Measurements from ENCODE around the gene MAT1A. TPM values are rescaled to one million over a fixed set of nuclear protein-coding genes. Genes with fewer than 3 reads are reported as not detected.

Gene MAT1A
- total RNA-seq, 1 experiment from 2014 or later, result 1.6 TPM

GRCh38 chr10:80253266-80253962, 36.0 kb downstream of the MAT1A start:
- H3K79me2 ChIP-seq (ENCODE audit: insufficient read depth, low read length), result no peaks in the 10 kb centered on the region
- no peak for TF ChIP-seq EGR1 (IDR thresholded peaks at IDR 0.05; ENCODE audit: low read depth)
- no peak for TF ChIP-seq CEBPB (IDR thresholded peaks at IDR 0.05; ENCODE audit: low read depth)
- no peak for TF ChIP-seq REST (IDR thresholded peaks at IDR 0.05; ENCODE audit: low read depth)
- TF ChIP-seq SP1 (IDR thresholded peaks at IDR 0.05; ENCODE audit: low read depth), result no peak
- no peak for TF ChIP-seq ZNF274 (IDR thresholded peaks at IDR 0.05; ENCODE audit: low read depth, low read length)
- no peak for TF ChIP-seq TCF7L2 (IDR thresholded peaks at IDR 0.05; ENCODE audit: borderline replicate concordance, extremely low read depth, insufficient read depth, insufficient read length)
- TF ChIP-seq ELF1 (IDR thresholded peaks at IDR 0.05; ENCODE audit: borderline replicate concordance, low read depth), result no peak
- TF ChIP-seq POLR2A (IDR thresholded peaks at IDR 0.05; ENCODE audit: borderline replicate concordance, extremely low read depth, insufficient read depth, insufficient read length), result no peak
- TF ChIP-seq POLR2AphosphoS5 (IDR thresholded peaks at IDR 0.05; ENCODE audit: low read depth, low read length), result no peak
- TF ChIP-seq YY1 (IDR thresholded peaks at IDR 0.05; ENCODE audit: extremely low read depth, insufficient replicate concordance, low read depth, low read length), result no peak
- BruUV-seq (replicated peaks), result no TSS peak
- ChIA-PET POLR2A (no interaction called here), CTCF (no interaction called here), RAD21 (ENCODE audit: low non-redundant PET in 1 of 2, low total read pairs in 2 of 2, uncharacterized antibody in 2 of 2, unreplicated experiment in 2 of 2) (no interaction called here)
- no peak overlapping the region for H3K9ac ChIP-seq (ENCODE audit: low read length)
- H2AFZ ChIP-seq (ENCODE audit: low read depth, low read length, poor library complexity, severe bottlenecking), result no peak overlapping the region
- ATAC-seq (no peak), DNase-seq (ENCODE audit: low read depth, low spot score) (no peak)
- no peaks in the 10 kb centered on the region for H3K9me2 ChIP-seq (ENCODE audit: insufficient read depth)
- no peaks in the 10 kb centered on the region for H3K36me3 ChIP-seq (ENCODE audit: control insufficient read depth in 1 of 2, insufficient read depth in 2 of 2, low read length in 2 of 2)
- no peak overlapping the region for H3K27ac ChIP-seq (ENCODE audit: low read depth, low read length)
- H4K20me1 ChIP-seq (ENCODE audit: insufficient read depth), result no peaks in the 10 kb centered on the region
- peaks cover 3 to 8% of the 10 kb centered on the region in 2 experiments for H3K4me1 ChIP-seq (ENCODE audit: control insufficient read depth in 1 of 2, insufficient read depth in 2 of 2, low read length in 2 of 2)
- peak overlapping the region; percentile 7; the same call in 1 of the 2 replicates for H3K4me2 ChIP-seq (ENCODE audit: low read length)
- no peaks in the 10 kb centered on the region for H3K9me3 ChIP-seq (ENCODE audit: control insufficient read depth in 1 of 2, insufficient read depth in 1 of 2, low read depth in 1 of 2, low read length in 2 of 2)
- intact Hi-C loops (cut with micrococcal nuclease), result loop anchor here (10.0 kb wide), 3 partner anchors 199 to 281 kb away; partner anchors contain the start of gene SH2D4B
- no peaks in the 10 kb centered on the region for H3K27me3 ChIP-seq (ENCODE audit: insufficient read depth, low read length)
- H3K4me3 ChIP-seq (replicated peaks in 1 of 2; ENCODE audit: low read depth in 1 of 2, low read length in 2 of 2), result no peak overlapping the region
